MCF 10A (cell line): ENCODE measurements around the gene ADAM23. TPM values are rescaled to one million over a fixed set of nuclear protein-coding genes. Genes with fewer than 3 reads are reported as not detected.

ENCODE experiments used
- BruUV-seq: library from RNA; stranded (reverse); fragments of 400-500 nt; replicated peaks from 2 replicates; lab custom pipeline; 2021; lab: Mats Ljungman, UMichigan
- CTCF ChIA-PET: fragments of 300-600 bp; sonication (Branson Sonifier 250); formaldehyde crosslinking; extraction: SDS; loops from one replicate; lab custom pipeline; 2021; ENCODE audit warnings: antibody characterized with exemption, inconsistent platforms; lab: Yijun Ruan, JAX
- POLR2A ChIA-PET: fragments of 300-600, 350-650 bp; sonication (Branson Sonifier 250); formaldehyde crosslinking; extraction: SDS; loops from one replicate; lab custom pipeline; 2020; ENCODE audit warnings: antibody characterized with exemption, inconsistent platforms; lab: Yijun Ruan, JAX
- DNase-seq: peaks from one replicate; pipeline ENCODE4 v3.0.0-alpha.2; 2018; ENCODE audit not compliant: unreplicated experiment
- H3K27ac Mint-ChIP-seq: one replicate; pipeline ENCODE4 v1.8.0; 2022; ENCODE audit warnings: mild to moderate bottlenecking, low read depth, mixed read lengths; ENCODE audit not compliant: unreplicated experiment
- H3K27me3 Mint-ChIP-seq: one replicate; pipeline ENCODE4 v1.8.0; 2022; ENCODE audit warnings: mixed read lengths; ENCODE audit not compliant: insufficient read depth, unreplicated experiment
- H3K36me3 Mint-ChIP-seq: one replicate; pipeline ENCODE4 v1.8.0; 2022; ENCODE audit warnings: mild to moderate bottlenecking, moderate library complexity, mixed read lengths; ENCODE audit not compliant: insufficient read depth, unreplicated experiment
- H3K4me1 Mint-ChIP-seq: one replicate; pipeline ENCODE4 v1.8.0; 2022; ENCODE audit warnings: mixed read lengths; ENCODE audit not compliant: insufficient read depth, unreplicated experiment
- H3K4me3 Mint-ChIP-seq: one replicate; pipeline ENCODE4 v1.8.0; 2022; ENCODE audit warnings: mild to moderate bottlenecking, moderate library complexity, mixed read lengths; ENCODE audit not compliant: unreplicated experiment
- H3K9me3 Mint-ChIP-seq: one replicate; pipeline ENCODE4 v1.8.0; 2022; ENCODE audit warnings: mixed read lengths; ENCODE audit not compliant: unreplicated experiment
- intact Hi-C: fragments of 100-400 bp; cut with micrococcal nuclease; formaldehyde crosslinking; loops from 2 replicates; pipeline ENCODE4 v1.14.1; 2022
- total RNA-seq: library from RNA; stranded (reverse); gene quantifications from 2 replicates; pipeline ENCODE4 v1.2.3, GENCODE V29; 2022
- TF ChIP-seq, protein P1 (sequence below): fragments of 200-600 bp; IDR thresholded peaks from one replicate; pipeline ENCODE4 v1.8.0; 2022; ENCODE audit warnings: antibody characterized with exemption, mild to moderate bottlenecking; ENCODE audit not compliant: unreplicated experiment

ADAM23 gene
- total RNA-seq, 1 experiment from 2014 or later, result 0.12 TPM

DNA sequence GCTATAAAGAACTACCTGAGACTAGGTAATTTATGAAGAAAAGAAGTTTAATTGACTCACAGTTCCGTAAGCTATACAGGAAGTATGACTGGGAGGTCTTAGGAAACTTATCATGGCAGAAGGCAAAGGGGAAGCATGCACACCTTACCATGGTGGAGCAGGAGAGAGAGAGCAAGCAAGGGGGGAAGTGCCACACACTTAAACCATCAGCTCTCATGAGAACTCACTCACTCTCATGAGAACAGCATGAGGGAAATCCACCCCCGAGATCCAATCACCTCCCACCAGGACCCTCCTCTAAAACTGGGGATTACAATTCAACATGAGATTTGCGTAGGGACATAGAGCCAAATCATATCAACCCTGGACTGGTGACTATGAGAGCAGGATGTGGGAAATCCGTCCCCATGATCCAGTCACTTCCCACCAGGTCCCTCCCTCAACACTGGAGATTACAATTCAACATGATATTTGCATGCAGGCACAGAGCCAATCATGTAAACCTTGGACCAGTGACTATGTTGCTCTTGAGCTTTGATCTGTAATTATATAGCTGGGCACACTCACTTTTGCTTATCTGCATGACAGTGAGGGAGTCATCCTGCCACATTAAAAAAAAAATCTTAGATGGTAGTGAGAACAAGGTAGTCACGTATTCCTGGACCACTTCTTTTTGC lies 12.9 kb downstream of the ADAM23 start:
- intact Hi-C loops, result no loop called here
- no TSS peak for BruUV-seq
- CTCF ChIA-PET, result interaction anchor here (0.6 to 1.1 kb wide), 3 partner anchors 8 to 326 kb away, joined by 3 to 4 read pairs (median 3); no protein-coding TSS in a partner anchor
- Mint-ChIP-seq H3K27me3 (peaks cover 12% of the 10 kb centered on the region), H3K4me1 (peaks cover 7% of the 10 kb centered on the region), H3K36me3 (no peaks in the 10 kb centered on the region), H3K9me3 (no peaks in the 10 kb centered on the region), H3K4me3 (no peak overlapping the region), H3K27ac (no peak overlapping the region)
- no peak for DNase-seq
- TF ChIP-seq, protein P1, sequence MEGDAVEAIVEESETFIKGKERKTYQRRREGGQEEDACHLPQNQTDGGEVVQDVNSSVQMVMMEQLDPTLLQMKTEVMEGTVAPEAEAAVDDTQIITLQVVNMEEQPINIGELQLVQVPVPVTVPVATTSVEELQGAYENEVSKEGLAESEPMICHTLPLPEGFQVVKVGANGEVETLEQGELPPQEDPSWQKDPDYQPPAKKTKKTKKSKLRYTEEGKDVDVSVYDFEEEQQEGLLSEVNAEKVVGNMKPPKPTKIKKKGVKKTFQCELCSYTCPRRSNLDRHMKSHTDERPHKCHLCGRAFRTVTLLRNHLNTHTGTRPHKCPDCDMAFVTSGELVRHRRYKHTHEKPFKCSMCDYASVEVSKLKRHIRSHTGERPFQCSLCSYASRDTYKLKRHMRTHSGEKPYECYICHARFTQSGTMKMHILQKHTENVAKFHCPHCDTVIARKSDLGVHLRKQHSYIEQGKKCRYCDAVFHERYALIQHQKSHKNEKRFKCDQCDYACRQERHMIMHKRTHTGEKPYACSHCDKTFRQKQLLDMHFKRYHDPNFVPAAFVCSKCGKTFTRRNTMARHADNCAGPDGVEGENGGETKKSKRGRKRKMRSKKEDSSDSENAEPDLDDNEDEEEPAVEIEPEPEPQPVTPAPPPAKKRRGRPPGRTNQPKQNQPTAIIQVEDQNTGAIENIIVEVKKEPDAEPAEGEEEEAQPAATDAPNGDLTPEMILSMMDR, result no peak
- POLR2A ChIA-PET, result no interaction called here

DNA sequence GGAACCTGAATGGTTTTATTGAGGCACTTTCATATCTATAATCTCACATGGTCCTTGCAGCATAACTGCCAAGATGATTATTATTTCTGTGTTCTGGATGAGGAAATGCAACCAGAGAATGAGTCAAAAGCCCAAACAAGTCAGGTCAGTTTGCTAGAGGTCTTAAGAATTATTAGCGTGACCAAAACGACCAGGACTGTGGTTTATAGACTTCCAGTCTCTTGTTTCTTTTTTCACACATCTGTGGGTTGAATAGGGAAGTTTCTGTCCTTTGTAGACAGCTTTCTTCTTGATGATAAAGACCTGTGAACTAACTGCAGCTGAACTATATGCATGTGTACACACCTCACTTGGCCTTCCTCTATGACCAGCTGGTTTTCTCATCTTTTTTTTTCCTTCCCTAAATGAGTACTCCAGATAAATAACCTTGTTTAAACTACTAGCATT lies 13.9 kb downstream of the ADAM23 start:
- CTCF ChIA-PET, result interaction anchor here (1.1 kb wide), 1 partner anchor 101 kb away, joined by 3 read pairs; no protein-coding TSS in a partner anchor
- H3K4me1 Mint-ChIP-seq, result peaks cover 7% of the 10 kb centered on the region
- H3K9me3 Mint-ChIP-seq, result no peaks in the 10 kb centered on the region
- TF ChIP-seq, protein P1, result no peak
- peaks cover 22% of the 10 kb centered on the region for H3K27me3 Mint-ChIP-seq
- BruUV-seq, result no TSS peak
- H3K27ac Mint-ChIP-seq, result no peak overlapping the region
- no peaks in the 10 kb centered on the region for H3K36me3 Mint-ChIP-seq
- POLR2A ChIA-PET, result no interaction called here
- no peak for DNase-seq
- no peak overlapping the region for H3K4me3 Mint-ChIP-seq
- intact Hi-C loops, result no loop called here

DNA sequence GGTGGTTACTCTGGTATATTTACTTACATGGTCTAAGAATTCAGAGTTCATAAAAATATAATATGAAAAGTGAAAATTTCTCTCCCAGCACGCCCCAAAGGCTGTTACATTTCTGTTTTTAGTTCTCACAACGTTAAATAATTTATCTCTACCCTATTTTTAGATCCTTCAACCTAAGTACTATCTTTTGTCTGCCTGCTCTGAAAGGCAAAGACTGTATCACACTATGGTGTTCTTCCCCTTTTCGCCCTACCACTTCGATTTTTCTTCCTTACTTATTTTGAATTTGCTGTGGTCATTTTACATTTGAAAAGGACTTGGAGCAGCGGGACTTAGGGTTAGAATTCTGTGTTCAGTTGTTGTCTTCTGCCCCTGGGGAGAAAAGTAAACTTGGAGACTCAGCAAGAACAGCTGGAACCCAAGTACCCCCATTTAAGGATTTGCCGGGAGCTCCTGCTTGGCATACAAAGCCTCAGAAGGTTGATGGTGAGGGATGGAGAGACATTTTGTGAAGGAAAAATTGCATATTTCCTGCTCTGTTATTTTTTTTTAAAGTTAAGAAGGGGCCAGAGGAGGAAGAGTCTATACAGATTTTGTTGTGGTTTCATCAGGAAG lies 19.0 kb downstream of the ADAM23 start:
- no peak for DNase-seq
- Mint-ChIP-seq H3K36me3 (no peaks in the 10 kb centered on the region), H3K27me3 (peaks cover 23% of the 10 kb centered on the region), H3K4me1 (no peaks in the 10 kb centered on the region), H3K4me3 (no peak overlapping the region), H3K9me3 (no peaks in the 10 kb centered on the region), H3K27ac (no peak overlapping the region)
- intact Hi-C loops, result no loop called here
- no TSS peak for BruUV-seq
- CTCF ChIA-PET, result interaction anchor here (0.6 to 0.8 kb wide), 3 partner anchors 10 to 498 kb away, joined by 3 read pairs; no protein-coding TSS in a partner anchor
- POLR2A ChIA-PET, result no interaction called here
- TF ChIP-seq, protein P1, result no peak

DNA sequence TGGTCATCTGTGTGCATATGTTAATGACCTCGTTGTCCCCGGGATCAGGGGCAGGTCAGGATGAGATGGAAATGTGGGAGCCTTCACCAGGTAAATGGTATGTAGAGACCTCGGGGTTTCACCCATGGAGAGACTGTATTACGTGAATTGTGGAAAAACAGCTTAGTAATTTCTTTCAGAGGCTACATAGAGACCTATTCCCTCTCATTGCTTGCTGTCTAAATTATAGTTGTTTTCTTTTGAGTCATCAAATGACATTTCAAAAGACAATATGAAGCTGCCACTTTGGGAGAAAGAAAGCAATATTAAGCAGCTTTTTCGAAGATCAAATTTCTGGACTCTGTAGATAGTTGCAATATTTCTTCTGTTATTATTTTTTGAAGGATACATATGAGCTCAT lies 20.4 kb downstream of the ADAM23 start:
- no peak overlapping the region for H3K27ac Mint-ChIP-seq
- no peaks in the 10 kb centered on the region for H3K36me3 Mint-ChIP-seq
- no TSS peak for BruUV-seq
- TF ChIP-seq, protein P1, result no peak
- H3K9me3 Mint-ChIP-seq, result no peaks in the 10 kb centered on the region
- no peak for DNase-seq
- CTCF ChIA-PET, result interaction anchor here (0.9 kb wide), 1 partner anchor 10 kb away, joined by 3 read pairs; no protein-coding TSS in a partner anchor
- POLR2A ChIA-PET, result no interaction called here
- no peaks in the 10 kb centered on the region for H3K4me1 Mint-ChIP-seq
- H3K27me3 Mint-ChIP-seq, result peaks cover 23% of the 10 kb centered on the region
- intact Hi-C loops, result no loop called here
- H3K4me3 Mint-ChIP-seq, result no peak overlapping the region
